ENCODE measurements around the gene DMD.

DNA sequence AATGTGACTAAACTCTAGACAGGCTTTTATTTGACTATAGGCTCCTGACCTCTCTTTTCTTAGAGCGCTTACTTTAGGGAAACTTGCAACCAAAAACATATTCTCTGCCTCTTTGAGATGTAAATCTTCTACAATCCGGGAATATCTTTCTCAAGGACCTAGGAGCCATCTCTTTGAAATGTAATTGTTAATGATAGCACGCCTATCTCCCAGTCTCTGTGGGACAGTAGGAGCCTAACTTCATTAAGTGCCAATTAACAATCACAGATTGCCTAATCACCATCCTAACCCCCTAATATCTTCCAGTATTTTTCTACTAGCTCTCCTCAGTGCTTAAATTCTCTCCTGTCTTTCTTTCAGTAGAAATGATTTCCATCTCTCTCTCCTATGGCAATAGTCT, 628.6 kb downstream of the DMD start:
- TF ChIP-seq EZH2 (optimal IDR thresholded peaks at IDR 0.05; ENCODE audit: low read depth, low read length), result no peak
- TF ChIP-seq, protein P1, sequence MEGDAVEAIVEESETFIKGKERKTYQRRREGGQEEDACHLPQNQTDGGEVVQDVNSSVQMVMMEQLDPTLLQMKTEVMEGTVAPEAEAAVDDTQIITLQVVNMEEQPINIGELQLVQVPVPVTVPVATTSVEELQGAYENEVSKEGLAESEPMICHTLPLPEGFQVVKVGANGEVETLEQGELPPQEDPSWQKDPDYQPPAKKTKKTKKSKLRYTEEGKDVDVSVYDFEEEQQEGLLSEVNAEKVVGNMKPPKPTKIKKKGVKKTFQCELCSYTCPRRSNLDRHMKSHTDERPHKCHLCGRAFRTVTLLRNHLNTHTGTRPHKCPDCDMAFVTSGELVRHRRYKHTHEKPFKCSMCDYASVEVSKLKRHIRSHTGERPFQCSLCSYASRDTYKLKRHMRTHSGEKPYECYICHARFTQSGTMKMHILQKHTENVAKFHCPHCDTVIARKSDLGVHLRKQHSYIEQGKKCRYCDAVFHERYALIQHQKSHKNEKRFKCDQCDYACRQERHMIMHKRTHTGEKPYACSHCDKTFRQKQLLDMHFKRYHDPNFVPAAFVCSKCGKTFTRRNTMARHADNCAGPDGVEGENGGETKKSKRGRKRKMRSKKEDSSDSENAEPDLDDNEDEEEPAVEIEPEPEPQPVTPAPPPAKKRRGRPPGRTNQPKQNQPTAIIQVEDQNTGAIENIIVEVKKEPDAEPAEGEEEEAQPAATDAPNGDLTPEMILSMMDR (IDR thresholded peaks at IDR 0.05; ENCODE audit: low read length), result no peak

Measured in MM.1S (cell line).